WERI-Rb-1 (cell line): ENCODE data around the gene TSC1.

Source experiments
- DNase-seq: peaks from one replicate; pipeline ENCODE4 v3.0.0-alpha.2; 2020
- H3K27ac ChIP-seq: fragments of 250-450 bp; sonication (Bioruptor Pico); 2 replicates; pipeline ENCODE4 v1.5.1; 2020; ENCODE audit warnings: mild to moderate bottlenecking, moderate library complexity
- H3K27me3 ChIP-seq: fragments of 250-450 bp; sonication (Bioruptor Pico); 2 replicates; pipeline ENCODE4 v1.5.1; 2021; ENCODE audit warnings: mild to moderate bottlenecking, low read depth, moderate library complexity; ENCODE audit not compliant: insufficient read depth, severe bottlenecking
- H3K36me3 ChIP-seq: fragments of 250-450 bp; sonication (Bioruptor Pico); 2 replicates; pipeline ENCODE4 v1.5.1; 2020; ENCODE audit warnings: mild to moderate bottlenecking, moderate library complexity
- H3K4me3 ChIP-seq: 2 replicates; pipeline ENCODE4 v1.5.1; 2011; ENCODE audit warnings: low read depth, mild to moderate bottlenecking, control low read depth, low read length
- H3K9me3 ChIP-seq: fragments of 250-450 bp; sonication (Bioruptor Pico); 2 replicates; pipeline ENCODE4 v1.5.1; 2021; ENCODE audit warnings: mild to moderate bottlenecking, moderate library complexity; ENCODE audit not compliant: severe bottlenecking
- CTCF ChIP-seq: IDR thresholded peaks from 2 replicates; pipeline ENCODE4 v1.5.1; 2011; ENCODE audit warnings: low read depth, mild to moderate bottlenecking, control low read depth, inconsistent platforms, low read length

TSC1 gene

GRCh38 chr9:132881826-132882225, 62.6 kb downstream of the TSC1 start:
- no peak overlapping the region for H3K27ac ChIP-seq
- TF ChIP-seq CTCF, result no peak
- peaks cover 9% of the 10 kb centered on the region for H3K27me3 ChIP-seq
- peaks cover 7% of the 10 kb centered on the region for H3K36me3 ChIP-seq
- H3K4me3 ChIP-seq, result no peak overlapping the region
- no peaks in the 10 kb centered on the region for H3K9me3 ChIP-seq
- DNase-seq, result no peak

- Histone ChIP-seq H3K36me3 (peaks cover 7% of the 10 kb centered on the region), H3K4me3 (no peak overlapping the region), H3K27me3 (peaks cover 9% of the 10 kb centered on the region), H3K9me3 (no peaks in the 10 kb centered on the region), H3K27ac (no peak overlapping the region)
- no peak for TF ChIP-seq CTCF
- DNase-seq, result no peak
Measured at GRCh38 chr9:132880324-132880661, 64.1 kb downstream of the TSC1 start.

GRCh38 chr9:132879457-132880323, 64.7 kb downstream of the TSC1 start:
- no peak overlapping the region for H3K4me3 ChIP-seq
- H3K9me3 ChIP-seq, result no peaks in the 10 kb centered on the region
- no peak for DNase-seq
- peaks cover 7% of the 10 kb centered on the region for H3K36me3 ChIP-seq
- TF ChIP-seq CTCF, result no peak
- no peak overlapping the region for H3K27ac ChIP-seq
- peaks cover 9% of the 10 kb centered on the region for H3K27me3 ChIP-seq

- Histone ChIP-seq H3K27me3 (peaks cover 9% of the 10 kb centered on the region), H3K4me3 (peak within 1 kb of the TSS; percentile 98), H3K27ac (peak within 1 kb of the TSS; percentile 81), H3K9me3 (no peaks in the 10 kb centered on the region), H3K36me3 (peaks cover 7% of the 10 kb centered on the region)
- peak; percentile 73 for DNase-seq
- TF ChIP-seq CTCF, result no peak
Measured at GRCh38 chr9:132878695-132879456, 65.5 kb downstream of the TSC1 start, which contains the start of gene SPACA9. TSS of gene SPACA9 (plus strand) at chr9:132878898. CDS start at chr9:132883948, 5,050 bp downstream.

- no peak for TF ChIP-seq CTCF
- Histone ChIP-seq H3K4me3 (peak within 1 kb of the TSS; percentile 98), H3K27ac (peak within 1 kb of the TSS; percentile 81), H3K9me3 (no peaks in the 10 kb centered on the region), H3K27me3 (peaks cover 9% of the 10 kb centered on the region), H3K36me3 (peaks cover 7% of the 10 kb centered on the region)
- DNase-seq, result peak; percentile 77
Measured at GRCh38 chr9:132877824-132878694, 66.4 kb downstream of the TSC1 start, which contains the start of gene AK8. TSS of gene AK8 (minus strand) at chr9:132878284. CDS start at chr9:132878255, 29 bp downstream.
